Measurements from ENCODE around the gene CORO2B.

CORO2B gene

GRCh38 chr15:68554721-68555678, 23.8 kb upstream of the CORO2B start:
- no peak for DNase-seq

GRCh38 chr15:68555679-68556037, 23.1 kb upstream of the CORO2B start:
- DNase-seq = no peak

- no peak for DNase-seq
Measured at GRCh38 chr15:68556139-68556990, 22.4 kb upstream of the CORO2B start.

GRCh38 chr15:68557469-68558317, 21.1 kb upstream of the CORO2B start:
- no peak for DNase-seq

GRCh38 chr15:68558318-68559305, 20.2 kb upstream of the CORO2B start:
- DNase-seq = no peak

- DNase-seq = no peak
Measured at GRCh38 chr15:68559345-68560310, 19.2 kb upstream of the CORO2B start.

DNA sequence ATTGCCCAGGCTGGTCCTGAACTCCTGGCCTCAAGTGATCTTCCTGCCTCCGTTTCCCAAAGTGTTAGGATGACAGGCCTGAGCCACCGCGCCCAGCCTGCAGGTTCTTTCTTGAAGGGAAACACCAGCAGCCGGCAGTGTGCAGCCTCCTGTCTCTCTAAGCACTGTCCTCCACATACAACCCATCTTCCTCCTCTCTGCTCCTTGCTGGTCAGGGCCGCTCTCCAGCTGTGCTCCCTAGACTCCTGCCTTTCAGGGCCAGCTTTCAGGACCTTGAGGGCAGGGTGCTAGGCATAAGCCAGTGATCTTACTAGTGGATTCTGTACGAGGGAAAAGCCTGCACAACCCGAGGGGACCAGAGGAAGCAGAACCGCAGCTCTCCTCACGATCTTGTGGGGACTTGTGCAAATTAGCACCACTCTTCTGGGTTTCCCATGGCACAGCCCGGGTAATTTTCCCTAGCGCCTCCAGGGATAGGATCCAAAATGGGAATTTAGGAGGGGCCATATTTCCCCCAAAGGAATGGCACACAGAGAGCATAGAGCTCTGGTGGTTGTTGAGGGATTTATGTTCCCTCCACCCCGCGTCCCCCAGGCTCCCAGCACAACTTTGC, 18.2 kb upstream of the CORO2B start:
- DNase-seq = no peak

GRCh38 chr15:68561171-68561900, 17.5 kb upstream of the CORO2B start:
- DNase-seq = no peak

DNA sequence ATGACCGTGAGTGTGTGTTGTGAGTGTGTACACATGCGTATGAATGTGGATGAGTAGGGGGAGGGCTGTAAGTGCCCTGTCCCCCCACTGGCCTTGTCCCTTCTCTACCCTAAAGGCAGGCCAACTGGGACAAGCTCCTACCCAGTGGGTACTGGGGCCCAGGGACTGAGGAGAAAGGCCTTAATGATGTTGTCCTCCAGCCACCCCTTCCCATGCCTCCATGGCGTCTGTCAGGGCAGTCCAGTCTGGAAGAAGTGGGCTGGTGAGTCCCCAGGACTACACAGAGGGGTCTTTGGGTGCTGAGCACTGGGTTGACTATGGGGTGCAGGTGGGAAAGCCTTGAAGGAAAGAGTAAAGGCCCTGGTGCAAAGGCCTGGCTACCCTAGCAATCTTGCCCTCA, 16.9 kb upstream of the CORO2B start:
- no peak for DNase-seq

- DNase-seq = no peak
Measured at GRCh38 chr15:68564173-68564572, 14.6 kb upstream of the CORO2B start.

DNA sequence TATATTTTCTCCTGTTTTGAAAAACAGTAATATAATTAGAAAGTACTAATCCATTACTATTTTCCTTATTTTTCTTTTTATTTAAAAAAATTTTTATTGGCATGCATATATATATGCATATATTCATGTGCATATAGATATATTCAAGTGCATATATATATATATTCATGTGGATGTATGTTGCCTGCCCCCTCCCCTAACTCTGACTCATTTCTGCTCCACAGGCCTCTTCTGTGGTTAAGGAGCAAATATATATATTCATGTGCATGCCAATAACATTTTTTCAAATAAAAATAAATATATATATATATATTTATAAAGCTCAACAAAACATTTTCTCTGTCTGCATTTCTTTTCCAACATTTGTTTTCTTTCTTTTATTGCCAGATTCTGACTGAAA, 13.6 kb upstream of the CORO2B start:
- DNase-seq = no peak

- DNase-seq = no peak
Measured at GRCh38 chr15:68565726-68566125, 13.1 kb upstream of the CORO2B start.

GRCh38 chr15:68566377-68566954, 12.3 kb upstream of the CORO2B start:
- DNase-seq = no peak

GRCh38 chr15:68567345-68567744, 11.4 kb upstream of the CORO2B start:
- DNase-seq = no peak

DNA sequence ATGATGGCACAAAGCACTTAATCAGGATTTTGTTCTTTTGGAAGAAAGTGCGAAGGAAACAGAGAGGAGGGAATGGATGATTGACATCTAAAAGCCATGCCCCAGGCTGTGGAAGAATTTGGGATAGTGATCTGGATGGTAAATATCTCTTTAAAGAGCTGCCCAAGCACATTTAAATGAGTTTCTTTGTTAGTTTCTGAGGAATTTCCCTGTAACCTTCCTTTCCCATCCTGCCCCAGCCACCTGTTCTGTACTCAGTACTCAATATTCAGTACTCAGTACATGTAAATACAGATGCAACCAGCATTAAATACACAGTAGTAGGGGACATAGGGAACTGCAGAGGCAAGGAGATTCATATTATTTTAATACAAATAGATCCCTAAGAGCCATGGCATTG, 7.8 kb upstream of the CORO2B start:
- DNase-seq = no peak

DNA sequence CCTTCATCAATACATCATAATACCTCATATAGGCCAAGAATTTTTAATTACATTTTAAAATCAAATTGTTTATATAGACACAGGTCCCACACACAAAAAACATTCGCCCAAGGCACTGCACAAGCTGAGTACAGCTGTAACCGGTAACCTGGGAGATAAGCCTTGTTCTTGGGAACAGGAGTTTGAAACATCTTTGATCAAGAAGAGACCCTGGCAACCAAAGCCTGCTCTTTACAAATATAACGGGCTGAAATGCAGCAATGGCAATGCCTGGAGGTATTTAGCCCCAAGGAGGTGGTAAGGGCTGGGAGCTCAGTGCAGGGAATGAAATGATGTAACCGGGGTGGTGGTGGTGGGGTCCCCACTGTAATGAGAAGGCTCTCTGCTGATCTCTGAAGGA, 7.2 kb upstream of the CORO2B start:
- DNase-seq = no peak

- DNase-seq = no peak
Measured at GRCh38 chr15:68572309-68572708, 6.5 kb upstream of the CORO2B start.

DNA sequence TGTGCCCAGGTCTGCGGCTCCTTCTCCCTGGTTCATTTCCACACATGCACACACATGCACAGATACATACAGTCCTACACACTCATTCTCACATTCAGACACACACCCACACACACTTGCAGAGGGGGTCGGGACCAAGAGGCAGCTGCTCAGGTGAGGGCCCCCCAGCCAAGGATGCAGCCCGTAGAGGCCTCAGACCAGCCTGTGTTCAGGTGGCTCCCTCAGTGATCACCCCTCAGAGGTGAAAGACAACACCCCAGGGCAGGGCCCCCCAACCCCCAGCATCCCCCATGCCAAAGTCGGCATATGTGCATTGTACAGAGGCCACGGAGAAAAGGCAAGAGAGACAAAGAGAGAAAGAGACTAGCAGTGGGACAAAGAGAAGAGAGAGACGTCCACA, 5.9 kb upstream of the CORO2B start:
- DNase-seq = no peak

GRCh38 chr15:68574046-68574445, 4.7 kb upstream of the CORO2B start:
- no peak for DNase-seq
